Measurements from ENCODE around the gene CSKMT.

CSKMT gene

DNA sequence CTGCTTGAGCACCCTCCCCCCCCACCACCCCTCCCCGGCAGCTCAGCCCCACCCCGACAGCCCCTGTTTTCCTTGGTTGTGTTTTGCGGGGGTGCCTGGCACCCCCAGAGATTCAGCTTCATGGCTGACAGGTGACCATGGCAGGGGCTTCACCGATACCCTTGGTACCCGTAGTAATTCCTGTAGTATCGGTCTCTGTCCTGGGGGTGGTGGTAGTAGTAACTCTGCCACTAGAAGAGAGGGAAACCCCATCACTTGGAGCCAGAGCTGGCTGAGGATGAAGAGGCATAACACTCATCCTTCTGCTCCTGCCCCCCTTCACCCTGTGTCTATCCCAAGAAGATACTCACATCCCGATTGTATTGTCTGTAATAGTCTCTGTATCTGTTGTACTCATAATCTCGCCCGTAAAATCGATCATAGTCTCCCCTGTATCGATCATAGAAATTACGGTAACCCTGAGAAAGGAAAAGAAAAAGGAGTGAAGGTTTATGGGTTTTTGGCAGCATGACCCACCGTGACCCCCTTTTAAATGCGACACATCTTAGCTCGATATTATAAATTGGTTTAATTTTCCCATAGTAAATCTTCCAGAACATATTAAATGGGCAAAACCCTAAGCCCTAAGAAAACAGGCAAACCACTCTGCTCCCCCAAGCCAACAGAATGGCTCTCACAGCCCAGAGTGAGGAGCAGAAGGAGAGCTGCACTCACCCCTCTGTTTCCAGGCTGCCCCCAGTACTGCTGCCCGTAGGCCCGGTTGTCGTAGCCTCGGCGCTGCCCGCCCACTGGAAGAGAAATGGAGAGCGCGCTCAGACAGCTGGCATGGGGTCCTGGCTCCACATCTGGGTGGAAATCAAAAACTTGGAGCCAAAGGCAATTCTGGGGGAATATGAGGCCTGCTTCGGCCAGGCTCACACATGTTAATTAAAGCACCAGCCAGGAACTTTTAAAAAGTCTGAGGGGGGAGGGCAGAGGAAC is 50.3 kb downstream of the CSKMT start:
- TF ChIP-seq, protein P1, sequence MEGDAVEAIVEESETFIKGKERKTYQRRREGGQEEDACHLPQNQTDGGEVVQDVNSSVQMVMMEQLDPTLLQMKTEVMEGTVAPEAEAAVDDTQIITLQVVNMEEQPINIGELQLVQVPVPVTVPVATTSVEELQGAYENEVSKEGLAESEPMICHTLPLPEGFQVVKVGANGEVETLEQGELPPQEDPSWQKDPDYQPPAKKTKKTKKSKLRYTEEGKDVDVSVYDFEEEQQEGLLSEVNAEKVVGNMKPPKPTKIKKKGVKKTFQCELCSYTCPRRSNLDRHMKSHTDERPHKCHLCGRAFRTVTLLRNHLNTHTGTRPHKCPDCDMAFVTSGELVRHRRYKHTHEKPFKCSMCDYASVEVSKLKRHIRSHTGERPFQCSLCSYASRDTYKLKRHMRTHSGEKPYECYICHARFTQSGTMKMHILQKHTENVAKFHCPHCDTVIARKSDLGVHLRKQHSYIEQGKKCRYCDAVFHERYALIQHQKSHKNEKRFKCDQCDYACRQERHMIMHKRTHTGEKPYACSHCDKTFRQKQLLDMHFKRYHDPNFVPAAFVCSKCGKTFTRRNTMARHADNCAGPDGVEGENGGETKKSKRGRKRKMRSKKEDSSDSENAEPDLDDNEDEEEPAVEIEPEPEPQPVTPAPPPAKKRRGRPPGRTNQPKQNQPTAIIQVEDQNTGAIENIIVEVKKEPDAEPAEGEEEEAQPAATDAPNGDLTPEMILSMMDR (IDR thresholded peaks at IDR 0.05; ENCODE audit: low read depth, low read length), result no peak
- no peak for DNase-seq (ENCODE audit: extremely low read depth, low read depth)

- no peak for DNase-seq (ENCODE audit: extremely low read depth, low read depth)
- TF ChIP-seq, protein P1 (IDR thresholded peaks at IDR 0.05; ENCODE audit: low read depth, low read length), result no peak
Measured at GRCh38 chr11:62716206-62716605, 51.1 kb downstream of the CSKMT start.

GRCh38 chr11:62716816-62717215 is 51.7 kb downstream of the CSKMT start:
- DNase-seq (ENCODE audit: extremely low read depth, low read depth), result no peak
- TF ChIP-seq, protein P1 (IDR thresholded peaks at IDR 0.05; ENCODE audit: low read depth, low read length), result no peak
